ENCODE results near the gene LRRTM2.
"Not testable (repeated sequence)": the region's sequence is repeated elsewhere in the genome, so short reads cannot be mapped to it uniquely, and the experiment has no call there.

Gene LRRTM2

GRCh38 chr5:138837160-138837559 lies 38.0 kb downstream of the LRRTM2 start:
- DNase-seq (ENCODE audit: low spot score) = no peak

GRCh38 chr5:138834853-138835252 lies 40.3 kb downstream of the LRRTM2 start:
- not testable (repeated sequence) for DNase-seq (ENCODE audit: low spot score)

GRCh38 chr5:138833726-138834480 lies 41.2 kb downstream of the LRRTM2 start:
- no peak for DNase-seq (ENCODE audit: low spot score)

GRCh38 chr5:138833080-138833479 lies 42.1 kb downstream of the LRRTM2 start:
- no peak for DNase-seq (ENCODE audit: low spot score)

- no peak for DNase-seq (ENCODE audit: low spot score)
These were observed 42.9 kb downstream of the LRRTM2 start for GRCh38 chr5:138832218-138832617.

- DNase-seq (ENCODE audit: low spot score) = no peak
These were observed 43.4 kb downstream of the LRRTM2 start for GRCh38 chr5:138831703-138832102.

GRCh38 chr5:138829341-138829740 lies 45.8 kb downstream of the LRRTM2 start:
- no peak for DNase-seq (ENCODE audit: low spot score)

GRCh38 chr5:138828556-138828955 lies 46.6 kb downstream of the LRRTM2 start:
- no peak for DNase-seq (ENCODE audit: low spot score)

- peak; percentile 27 for DNase-seq (ENCODE audit: low spot score)
These were observed 49.9 kb downstream of the LRRTM2 start for GRCh38 chr5:138824924-138825863.

- no peak for DNase-seq (ENCODE audit: low spot score)
These were observed 50.6 kb downstream of the LRRTM2 start for GRCh38 chr5:138824516-138824915.

GRCh38 chr5:138820695-138821094 lies 54.4 kb downstream of the LRRTM2 start:
- DNase-seq (ENCODE audit: low spot score) = no peak

- DNase-seq (ENCODE audit: low spot score) = no peak
These were observed 56.1 kb downstream of the LRRTM2 start for GRCh38 chr5:138819081-138819480.
